ENCODE results near the gene SPATA2L.
A peak's percentile ranks its signal among the peaks of the same experiment; 100 is the strongest.
"Not testable (repeated sequence)": the region's sequence is repeated elsewhere in the genome, so short reads cannot be mapped to it uniquely, and the experiment has no call there.

Gene SPATA2L

DNA sequence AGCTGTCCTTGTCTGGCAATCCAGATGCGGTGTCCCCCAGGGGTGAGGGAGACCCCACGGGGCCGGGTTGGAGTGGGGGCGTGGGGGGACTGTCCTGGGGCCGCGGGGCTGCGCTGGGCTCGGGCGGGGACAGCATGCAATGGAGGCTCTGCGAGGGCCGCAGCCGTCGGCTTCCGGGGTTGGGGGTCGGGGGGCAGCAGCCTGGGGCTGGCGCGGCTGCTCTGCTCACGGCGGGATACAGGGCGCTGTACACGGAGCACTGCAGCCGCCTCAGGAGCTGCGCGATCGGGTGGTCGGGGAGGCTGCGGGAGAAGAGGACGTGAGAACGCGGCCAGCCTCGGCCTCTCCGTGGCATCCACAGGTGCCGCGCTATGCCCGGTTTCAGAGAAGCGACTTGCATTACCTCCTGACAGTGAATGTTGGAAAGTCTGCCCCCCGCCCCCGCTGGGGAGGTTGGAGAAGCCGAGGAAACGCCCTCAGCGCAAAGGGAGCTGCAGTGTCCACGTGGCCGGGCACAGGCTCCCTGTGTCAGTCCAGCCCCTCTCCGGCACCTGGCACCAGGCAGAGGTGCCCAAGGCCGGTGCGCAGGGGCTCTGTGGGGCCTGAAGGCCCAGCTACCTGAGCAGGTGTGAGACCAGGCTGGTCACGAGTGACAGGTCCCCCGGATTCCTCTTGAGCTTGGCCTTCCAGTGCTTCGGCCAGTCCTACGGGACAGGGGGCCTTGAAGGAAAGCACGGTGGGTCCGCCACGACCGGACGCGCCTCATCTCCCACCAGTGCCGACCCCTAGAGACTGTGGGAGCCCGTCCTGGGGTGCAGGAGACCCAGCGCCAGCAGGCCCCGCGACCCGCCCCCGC lies 9.4 kb upstream of the SPATA2L start:
- DNase-seq: no peak
- intact Hi-C loops (cut with DNase I): no loop called here

DNA sequence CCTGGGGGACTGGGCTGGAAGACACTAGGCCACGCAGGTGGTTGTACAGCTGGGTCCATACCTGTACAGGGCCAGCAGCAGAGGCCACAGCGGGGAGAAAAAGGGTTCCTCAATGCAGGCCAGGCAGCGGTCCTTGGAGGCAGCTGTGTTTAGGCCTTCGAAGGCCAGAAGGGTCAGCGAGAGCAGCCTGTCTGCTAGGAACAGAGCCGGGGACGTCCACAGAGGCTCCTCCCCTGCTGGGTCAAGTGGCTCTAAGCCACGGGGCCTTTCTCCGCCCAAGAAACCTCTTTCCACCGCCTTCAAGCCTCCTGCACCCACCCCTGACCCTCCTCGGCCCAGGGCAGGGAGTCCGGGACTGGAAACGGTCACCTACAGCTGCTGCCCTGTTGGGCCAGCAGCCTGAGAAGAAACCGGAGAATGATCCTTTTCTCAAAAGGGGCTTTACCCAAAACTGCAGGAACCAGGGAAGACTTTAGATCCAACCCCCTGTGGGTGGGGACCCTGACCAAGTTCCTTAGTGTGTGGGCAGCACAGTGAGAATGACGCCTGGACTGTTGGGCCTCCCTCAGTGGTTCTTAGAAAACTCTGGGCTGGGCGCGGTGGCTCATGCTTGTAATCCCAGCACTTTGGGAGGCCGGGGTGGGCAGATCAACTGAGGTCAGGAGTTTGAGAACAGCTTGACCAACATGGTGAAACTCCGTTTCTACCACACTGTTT lies 8.4 kb upstream of the SPATA2L start:
- intact Hi-C loops (cut with DNase I): loop anchor here (5.0 to 10.0 kb wide), 2 partner anchors 82 to 155 kb away; no protein-coding TSS in a partner anchor
- no peak for DNase-seq

DNA sequence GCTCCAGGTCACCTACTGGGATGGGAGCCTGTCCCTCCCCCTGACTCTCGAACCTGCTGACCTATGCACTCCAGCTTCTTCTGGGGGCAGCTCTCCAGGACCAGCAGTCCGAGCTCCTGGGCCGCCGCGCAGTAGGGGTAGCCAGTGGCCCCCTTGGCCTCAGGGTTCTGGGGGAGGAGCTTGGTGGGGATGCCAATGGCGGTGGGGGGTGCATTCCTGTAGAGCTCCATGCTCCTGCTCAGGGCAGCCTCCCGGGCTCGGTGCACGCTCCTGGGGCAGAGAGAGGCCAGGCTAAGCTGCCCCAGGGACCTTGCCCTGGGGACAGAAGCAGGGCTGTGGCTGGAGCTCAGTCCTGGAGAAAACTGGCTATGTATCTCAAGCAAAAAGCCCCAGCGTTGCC lies 7.7 kb upstream of the SPATA2L start:
- DNase-seq: no peak
- intact Hi-C loops (cut with DNase I): loop anchor here (5.0 to 10.0 kb wide), 2 partner anchors 83 to 156 kb away; no protein-coding TSS in a partner anchor

- no peak for DNase-seq
Measured at GRCh38 chr16:89708481-89708931, 7.0 kb upstream of the SPATA2L start.

DNA sequence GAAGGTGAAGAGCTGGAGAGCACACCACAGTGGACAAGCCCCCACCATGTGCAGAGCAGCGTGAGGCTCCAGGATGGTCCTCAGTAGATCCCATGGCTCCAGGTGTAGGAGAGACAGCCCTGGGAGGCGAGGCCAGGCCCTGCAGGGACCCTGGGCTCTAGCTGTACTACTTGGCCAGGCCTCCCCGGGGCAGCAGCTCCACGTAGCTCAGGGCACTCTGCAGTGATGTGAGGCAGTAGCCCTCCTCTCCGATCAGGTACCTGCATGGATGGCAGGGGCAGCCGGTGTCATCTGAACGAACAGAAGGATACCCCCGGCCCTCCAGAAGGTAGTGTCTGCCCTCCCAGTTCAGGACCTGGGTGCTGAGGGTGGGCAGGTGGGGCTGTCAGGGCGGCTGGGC lies 6.2 kb upstream of the SPATA2L start:
- intact Hi-C loops (cut with DNase I): loop anchor here (5.0 to 10.0 kb wide), 2 partner anchors 85 to 157 kb away; no protein-coding TSS in a partner anchor
- no peak for DNase-seq

More at GRCh38 chr16:89708481-89708931, 7.0 kb upstream of the SPATA2L start:
- intact Hi-C loops (cut with DNase I): loop anchor here (5.0 to 10.0 kb wide), 2 partner anchors 84 to 156 kb away; no protein-coding TSS in a partner anchor

DNA sequence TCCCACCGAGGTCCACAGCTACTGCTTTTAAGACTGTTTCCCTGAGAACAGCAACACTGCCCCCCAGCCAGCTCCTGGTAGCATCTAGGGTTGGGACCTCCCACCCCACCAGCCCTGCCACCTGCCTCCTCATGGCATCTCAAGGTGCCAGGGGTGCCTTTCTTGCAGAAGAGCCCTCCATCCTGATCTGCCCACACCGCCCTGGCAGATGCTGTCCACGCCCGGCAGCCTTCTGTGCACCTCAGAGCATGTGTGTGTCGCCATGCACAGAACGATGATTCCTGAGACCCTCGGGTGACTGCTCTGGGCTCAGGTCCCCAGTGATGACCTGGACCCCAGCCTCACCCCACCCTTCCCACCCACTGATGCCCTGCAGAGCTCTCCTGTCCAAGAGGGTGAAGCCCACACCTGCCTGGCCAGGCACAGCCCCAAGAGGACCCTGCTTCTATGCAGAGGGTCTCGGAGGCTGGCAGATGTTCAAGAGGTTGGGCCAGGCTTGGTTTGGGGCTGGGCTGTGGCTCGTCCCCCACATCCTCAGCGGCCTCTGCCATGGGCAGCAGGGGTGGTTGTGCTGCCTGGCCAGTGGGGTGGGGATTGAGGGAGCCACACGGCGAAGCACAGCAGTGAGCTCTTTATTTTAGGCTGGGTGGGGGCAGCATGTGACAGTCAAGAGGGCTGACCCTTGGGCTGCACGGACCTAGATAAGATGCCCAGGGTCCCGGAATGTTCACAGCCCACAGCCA lies 5.2 kb upstream of the SPATA2L start:
- intact Hi-C loops (cut with DNase I): loop anchor here (5.0 to 10.0 kb wide), 2 partner anchors 86 to 158 kb away; no protein-coding TSS in a partner anchor
- peak in 5 of 42 donors; percentile 19 to 53 (median 23) for DNase-seq

DNA sequence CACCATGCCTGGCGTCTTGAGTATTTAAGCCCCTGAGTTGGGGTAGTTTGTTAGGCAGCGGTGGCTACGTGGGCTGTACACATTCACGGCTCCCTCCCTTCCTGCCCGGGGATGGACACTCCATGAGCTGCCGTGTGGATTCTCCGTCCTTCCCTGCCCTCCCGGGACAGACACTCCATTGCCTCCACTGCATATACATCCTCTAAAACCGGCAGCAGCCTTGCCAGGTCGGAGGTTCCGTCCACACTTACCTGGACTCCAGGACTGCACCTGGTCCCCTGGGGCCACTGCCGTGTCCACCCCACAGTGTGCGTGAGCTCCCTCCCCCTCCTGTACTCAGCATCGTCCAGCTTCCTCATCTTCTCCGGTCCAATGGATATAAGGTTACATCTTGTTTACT lies 3.5 kb upstream of the SPATA2L start:
- intact Hi-C loops (cut with DNase I): loop anchor here (5.0 to 10.0 kb wide), 2 partner anchors 87 to 160 kb away; no protein-coding TSS in a partner anchor

DNA sequence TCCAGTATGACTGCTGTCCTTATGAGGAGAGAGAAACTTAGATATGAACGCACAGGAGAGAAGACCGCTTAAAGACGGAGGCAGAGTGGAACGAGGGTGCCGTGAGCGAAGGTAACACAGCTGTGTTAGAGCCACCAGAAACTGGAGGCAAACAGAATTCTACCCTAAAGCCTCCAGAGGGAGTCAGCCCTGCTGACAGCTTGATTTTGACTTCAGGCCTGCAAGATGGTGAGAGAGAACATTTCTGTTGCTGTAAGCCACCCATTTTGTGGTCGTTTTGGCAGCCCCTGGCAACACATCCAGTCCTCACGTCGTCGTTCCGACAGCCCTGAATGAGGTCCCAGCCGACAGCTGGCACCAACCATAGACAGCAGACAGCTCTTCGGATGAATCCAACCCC lies 2.8 kb upstream of the SPATA2L start:
- intact Hi-C loops (cut with DNase I): loop anchor here (10.0 kb wide), 1 partner anchor 161 kb away; no protein-coding TSS in a partner anchor
- DNase-seq: no peak

More for the DNA sequence above, 3.5 kb upstream of the SPATA2L start:
- DNase-seq: no peak

DNA sequence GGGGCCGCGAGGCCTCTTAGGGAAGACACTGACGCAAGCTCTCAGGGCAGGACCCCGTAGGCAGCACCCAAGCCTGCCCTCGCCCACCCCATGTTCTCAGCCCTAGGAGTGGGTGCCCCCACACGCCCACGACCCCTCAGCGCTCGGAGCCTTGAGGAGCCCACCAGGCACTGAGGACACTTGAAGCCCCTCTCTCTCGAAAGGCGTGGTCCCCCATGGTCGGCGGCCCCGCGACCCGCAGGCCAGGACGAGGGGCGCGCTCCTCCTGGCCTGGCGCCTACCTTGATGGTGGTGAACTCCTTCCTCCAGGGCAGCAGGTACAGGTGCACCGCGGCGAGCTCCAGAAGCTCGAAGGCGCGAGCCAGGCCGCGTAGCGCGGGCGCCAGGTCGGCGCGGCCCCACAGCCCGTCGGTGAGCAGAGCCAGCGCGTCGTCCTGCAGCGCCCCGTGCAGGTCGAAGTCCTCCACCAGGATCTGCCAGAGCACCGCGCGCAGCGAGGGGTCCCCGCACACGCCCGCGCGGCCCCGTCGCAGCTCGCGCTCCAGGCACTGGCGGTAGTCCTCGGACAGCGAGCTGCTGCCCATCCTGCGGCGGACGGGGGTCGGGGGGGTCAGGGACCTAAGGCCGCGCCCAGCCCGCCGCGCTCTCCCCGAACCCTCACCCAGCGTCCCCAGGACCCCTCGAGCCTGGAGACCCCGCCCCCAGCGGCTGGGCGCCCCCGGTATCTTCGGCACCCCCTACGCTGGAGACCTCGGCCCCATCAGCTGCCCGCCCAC lies 668 bp downstream of the SPATA2L start:
- intact Hi-C loops (cut with DNase I): loop anchor here (10.0 kb wide), 1 partner anchor 164 kb away; no protein-coding TSS in a partner anchor
- peak in 15 of 42 donors; percentile 4 to 61 (median 42) for DNase-seq

- intact Hi-C loops (cut with DNase I): loop anchor here (10.0 kb wide), 1 partner anchor 165 kb away; no protein-coding TSS in a partner anchor
- peak; percentile 99 to 100 (median 100) for DNase-seq
Measured at GRCh38 chr16:89700100-89700648, 1.3 kb downstream of the SPATA2L start.

DNA sequence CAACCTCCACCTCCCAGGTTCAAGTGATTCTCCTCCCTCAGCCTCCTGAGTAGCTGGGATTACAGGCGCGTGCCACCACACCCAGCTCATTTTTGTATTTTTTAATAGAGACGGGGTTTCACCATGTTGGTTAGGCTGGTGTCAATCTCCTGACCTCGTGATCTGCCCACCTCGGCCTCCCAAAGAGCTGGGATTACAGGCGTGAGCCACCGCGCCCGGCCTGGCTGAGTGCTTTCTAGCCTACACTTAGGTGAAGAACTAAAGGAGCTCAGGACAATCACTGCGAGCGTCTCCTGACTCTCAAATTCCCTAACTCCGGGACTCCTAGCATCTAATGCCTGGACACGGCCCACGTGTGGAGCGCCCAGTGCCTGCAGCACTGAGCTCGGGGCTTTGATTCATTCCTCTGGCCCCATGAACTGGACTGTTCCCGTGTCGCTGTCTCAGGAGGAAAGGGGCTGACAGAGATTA lies 1.8 kb downstream of the SPATA2L start:
- peak in 1 of 42 donors; percentile 3 for DNase-seq
- intact Hi-C loops (cut with DNase I): loop anchor here (10.0 kb wide), 1 partner anchor 165 kb away; no protein-coding TSS in a partner anchor

DNA sequence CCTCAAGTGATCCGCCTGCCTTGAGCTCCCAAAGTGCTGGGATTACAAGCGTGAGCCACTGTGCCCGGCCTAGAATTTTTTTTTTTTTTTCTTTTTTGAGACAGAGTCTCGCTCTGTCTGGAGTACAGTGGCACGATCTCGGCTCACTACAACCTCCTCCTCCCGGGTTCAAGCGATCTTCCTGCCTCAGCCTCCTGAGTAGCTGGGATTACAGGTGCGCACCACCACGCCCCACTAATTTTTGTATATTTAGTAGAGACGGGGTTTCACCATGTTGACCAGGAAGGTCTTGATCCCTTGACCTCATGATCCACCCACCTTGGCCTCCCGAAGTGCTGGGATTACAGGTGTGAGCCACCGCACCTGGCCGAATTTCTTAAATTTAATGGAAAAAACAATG lies 2.8 kb downstream of the SPATA2L start:
- intact Hi-C loops (cut with DNase I); DNase-seq: not testable (repeated sequence)

DNA sequence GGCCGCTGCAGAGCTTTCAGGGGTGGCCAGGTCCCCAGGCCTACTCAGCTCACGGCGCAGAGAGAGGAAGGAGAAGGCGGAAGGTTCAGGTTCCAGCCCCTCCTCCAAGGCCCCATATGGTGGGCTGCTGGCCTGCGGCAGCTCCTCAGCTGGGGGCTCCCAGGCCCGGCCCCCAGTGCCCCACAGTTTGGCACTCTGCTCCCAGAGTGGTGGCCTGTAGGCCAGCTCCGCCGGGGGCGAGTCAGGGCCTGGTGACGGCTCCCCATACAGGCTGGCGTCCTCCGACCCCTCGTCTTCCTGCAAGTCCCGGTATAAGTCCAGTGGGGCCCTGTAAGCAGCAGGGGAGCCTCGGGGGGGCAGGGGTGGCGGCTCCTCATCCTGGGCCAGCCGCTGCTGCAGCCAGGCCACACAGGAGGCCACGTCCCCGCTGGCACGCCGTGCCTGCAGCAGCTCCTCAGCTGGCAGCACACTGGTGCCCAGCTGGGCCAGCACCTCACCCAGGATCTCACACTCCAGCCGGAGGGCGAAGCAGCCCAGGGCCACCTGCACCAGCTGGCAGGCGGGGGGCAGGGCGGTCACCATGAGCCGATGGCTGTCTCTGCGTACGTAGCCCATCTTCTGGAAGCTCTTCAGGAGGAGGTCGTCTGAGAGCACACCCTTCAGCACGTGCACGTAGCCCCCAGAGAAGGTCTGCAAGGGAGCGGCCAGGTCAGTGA lies 3.7 kb downstream of the SPATA2L start:
- intact Hi-C loops (cut with DNase I): no loop called here

DNA sequence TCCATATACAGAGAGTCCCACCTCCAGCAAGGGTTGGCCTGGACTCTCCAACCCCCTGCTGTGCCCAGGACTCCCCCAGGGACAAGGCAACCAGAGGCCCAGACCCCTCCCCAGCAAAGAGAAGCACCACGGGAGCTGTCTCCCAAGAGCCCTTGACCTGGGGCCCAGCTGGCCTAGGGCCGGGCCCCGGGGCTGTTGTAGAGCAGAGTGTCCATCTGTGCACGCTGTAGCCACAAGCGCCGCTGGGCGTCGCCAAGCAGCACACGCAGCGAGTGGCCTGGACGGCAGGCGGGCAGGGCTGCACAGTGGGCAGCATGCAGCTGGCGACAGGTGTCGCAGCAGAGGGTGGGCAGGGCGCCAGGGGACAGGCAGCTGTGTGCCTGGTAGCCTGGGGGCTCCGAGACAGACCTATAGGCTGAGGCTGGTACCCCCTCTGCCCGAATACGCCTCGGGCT lies 4.3 kb downstream of the SPATA2L start:
- no peak for DNase-seq
- intact Hi-C loops (cut with DNase I): no loop called here

More for the DNA sequence above, 3.7 kb downstream of the SPATA2L start:
- peak in 1 of 42 donors; percentile 36 for DNase-seq

DNA sequence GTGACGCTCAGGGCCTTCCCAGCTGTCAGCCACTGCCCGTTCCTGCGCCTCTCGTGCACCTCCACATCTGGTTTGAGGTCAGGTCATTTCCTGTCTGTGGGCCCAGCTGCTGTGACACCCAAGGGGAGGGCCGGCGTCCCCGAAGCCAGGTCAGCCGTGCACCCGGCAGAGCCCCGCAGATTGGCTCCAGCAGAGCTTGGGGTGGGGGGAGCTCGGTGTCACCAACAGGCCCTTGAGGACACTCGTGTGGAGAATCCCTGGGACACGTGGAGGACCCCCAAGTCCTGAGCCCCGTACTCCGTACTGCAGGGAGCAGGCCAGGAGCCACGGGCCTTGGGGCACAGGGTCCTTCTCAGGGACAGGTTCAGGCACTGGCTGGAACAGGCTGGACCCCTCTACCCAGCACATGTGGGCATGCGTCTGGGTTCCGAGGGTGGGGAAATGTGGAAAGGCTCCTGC lies 4.8 kb downstream of the SPATA2L start:
- DNase-seq: peak in 1 of 42 donors; percentile 36
- intact Hi-C loops (cut with DNase I): no loop called here

DNA sequence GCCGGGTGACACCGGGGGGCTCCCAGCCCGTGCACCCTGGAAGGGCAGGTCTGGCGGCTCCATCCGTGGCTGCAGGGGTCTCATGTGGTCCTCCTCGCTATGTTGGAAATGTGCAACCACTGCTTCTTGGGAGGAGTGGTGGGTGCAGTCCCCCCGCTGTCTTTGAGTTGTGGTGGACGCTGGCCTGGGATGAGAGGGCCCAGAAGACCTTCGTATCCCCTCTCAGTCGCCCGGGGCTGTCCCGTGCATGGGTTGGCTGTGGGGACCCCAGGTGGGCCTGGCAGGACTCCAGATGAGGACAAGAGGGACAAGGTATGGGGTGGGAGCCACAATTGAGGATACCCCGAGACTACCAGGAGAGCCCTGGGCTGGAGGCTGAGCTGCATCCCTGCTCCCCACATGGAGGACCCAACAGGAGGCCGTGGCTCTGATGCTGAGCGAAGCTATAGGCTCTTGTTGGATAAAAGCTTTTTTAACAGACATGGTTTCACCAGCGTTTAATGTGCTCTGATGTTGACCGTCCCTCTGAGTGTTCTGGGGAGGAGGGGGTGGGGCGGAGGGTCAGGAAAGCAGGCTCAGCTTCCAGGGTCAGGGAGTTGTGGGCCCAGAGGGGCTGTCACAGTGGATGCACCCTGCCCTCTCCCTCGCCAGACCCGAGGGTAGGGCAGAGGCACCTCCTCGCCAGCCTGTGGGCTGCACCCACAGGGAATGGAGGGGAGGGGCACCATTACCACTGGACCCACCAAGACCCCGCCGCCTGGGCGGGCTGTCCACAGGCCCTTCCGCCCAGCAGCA lies 5.4 kb downstream of the SPATA2L start:
- DNase-seq: peak in 2 of 42 donors; percentile 23 to 38
- intact Hi-C loops (cut with DNase I): no loop called here
